GM19372 (cell line): ENCODE results near the gene MIGA2.
"Not testable (repeated sequence)": the region's sequence is repeated elsewhere in the genome, so short reads cannot be mapped to it uniquely, and the experiment has no call there.

ENCODE experiments used
- ATAC-seq: cut with Tn5 transposase; IDR thresholded peaks from one replicate; pipeline ENCODE4 v1.9.1; 2021; ENCODE audit warnings: mild to moderate bottlenecking, low read depth, moderate library complexity; ENCODE audit not compliant: unreplicated experiment

The MIGA2 gene

DNA sequence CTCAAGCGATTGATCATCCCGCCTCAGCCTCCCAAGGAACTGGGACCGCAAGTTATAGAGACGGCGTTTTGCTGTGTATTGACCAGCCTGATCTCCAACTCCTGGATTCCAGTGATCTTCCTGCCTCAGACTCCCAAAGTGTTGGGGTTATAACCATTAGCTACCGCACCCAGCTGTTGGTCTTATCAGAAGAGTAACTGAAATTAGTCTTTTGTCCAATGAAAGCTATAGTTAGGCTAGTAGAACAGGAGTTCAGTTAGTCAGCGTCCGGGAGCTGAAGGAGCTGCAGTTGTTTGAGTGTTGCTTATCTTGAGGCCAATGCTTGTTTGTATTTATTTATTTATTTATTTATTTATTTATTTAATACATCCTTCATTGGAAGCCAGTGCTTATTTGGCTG is 3.2 kb upstream of the MIGA2 start:
- ATAC-seq, result no peak

DNA sequence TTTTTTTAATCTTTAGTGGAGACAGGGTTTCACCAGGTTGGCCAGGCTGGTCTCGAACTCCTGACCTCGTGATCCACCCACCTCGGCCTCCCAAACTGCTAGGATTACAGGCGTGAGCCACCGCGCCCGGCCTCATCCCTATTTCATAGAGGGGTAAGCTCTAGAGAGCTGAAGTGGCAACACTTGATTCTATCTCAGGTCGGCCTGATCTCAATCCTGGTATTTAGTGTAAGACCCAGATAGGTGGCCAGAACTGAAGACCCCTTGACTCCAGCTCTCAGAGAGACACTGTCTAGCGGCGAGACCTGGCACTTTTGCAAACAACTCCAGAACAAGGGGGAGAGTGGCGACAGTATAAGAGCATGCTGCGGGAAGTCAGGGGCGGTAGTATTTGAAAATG is 588 bp upstream of the MIGA2 start:
- not testable (repeated sequence) for ATAC-seq

DNA sequence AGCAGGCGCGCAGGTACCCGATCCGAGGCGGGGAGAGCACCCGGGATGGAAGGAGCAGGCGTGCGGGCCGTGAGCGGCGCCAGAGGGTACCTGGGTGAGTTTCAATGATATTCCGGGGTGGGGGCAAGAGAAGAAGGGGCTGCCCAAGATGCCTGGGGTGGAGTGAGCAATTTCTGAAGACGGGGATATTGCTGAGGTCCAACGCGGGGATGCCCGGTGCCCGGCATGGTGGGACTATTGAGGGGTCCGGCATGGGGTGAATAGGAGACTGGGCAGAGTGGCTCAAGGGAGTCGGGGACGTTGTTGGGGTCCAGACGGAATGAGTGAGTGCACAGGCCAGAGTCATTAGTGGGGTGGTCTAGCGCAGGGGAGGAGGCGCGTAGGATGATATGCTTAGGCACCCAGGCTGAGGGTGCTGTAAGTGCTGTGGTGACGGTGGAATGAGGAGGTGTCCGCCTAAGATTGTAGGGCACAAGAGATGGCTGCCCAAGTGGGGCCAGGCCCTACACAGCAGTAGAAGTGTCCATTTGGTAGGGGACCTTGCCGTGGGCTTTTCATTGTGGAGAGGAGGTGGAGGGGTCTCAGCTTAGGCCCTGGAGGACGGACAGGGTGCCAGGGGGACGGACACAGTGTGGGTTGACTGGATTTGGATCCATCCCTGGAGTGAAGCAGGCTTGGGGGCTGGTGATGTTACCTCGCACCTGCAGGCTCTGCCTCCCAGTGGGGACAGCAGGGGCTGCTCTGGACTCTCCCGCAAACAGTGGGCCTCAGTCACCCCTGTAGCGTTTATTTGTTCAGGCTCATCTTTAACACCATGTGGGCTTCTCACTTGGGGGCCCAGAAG is 719 bp downstream of the MIGA2 start:
- ATAC-seq, result no peak

DNA sequence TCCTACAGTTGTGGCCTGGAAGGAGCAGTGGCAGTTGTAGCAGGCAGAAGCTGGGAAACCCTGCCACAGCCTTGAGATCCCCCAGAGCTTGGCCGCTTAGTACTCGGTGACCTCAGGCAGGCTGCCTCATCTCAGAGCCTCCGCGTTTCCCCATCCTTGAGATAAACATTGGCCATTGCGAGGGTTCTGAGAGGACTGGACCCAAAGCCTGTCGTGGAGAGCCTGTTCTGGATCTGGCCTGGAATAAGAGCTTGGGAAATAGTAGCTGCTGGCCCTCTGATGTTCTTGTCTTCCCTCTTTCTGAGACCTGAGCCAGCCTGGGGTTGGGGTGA is 1.3 kb downstream of the MIGA2 start:
- ATAC-seq, result no peak

DNA sequence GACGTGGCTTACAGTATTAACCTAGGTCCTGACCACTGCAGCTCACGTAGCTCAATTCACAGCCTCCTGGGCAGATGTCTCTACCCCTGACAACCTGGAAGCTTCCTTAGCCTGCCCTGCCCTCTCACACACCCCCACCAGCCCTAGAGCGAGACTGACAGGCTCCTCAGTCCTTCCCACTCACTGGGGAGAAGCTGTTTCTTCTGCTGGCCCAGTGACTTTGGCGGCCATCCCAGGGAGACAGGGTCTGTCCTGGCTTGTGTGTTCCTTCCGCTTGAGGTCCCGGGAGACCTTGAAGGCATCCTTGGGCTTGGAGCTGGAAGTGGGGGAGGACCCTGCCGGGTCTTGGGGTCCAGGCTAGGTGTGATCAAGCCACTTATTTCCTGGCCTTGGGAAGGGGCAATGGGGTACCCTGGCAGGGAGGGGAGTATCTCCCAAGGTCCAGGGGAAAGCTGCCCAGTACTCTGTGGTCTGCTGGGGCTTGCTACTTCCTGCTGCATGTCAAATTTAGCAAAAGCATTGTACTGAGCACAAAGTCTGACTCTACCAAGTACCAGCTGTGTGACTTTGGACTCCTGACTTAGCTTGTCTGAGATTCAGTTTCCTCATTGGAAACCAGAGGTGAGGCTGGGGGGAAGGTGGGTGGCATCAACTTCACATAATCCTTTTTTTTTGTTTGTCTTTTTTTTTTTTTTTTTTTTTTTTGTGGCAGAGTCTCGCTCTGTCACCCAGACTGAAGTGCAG is 1.9 kb downstream of the MIGA2 start:
- ATAC-seq, result no peak

DNA sequence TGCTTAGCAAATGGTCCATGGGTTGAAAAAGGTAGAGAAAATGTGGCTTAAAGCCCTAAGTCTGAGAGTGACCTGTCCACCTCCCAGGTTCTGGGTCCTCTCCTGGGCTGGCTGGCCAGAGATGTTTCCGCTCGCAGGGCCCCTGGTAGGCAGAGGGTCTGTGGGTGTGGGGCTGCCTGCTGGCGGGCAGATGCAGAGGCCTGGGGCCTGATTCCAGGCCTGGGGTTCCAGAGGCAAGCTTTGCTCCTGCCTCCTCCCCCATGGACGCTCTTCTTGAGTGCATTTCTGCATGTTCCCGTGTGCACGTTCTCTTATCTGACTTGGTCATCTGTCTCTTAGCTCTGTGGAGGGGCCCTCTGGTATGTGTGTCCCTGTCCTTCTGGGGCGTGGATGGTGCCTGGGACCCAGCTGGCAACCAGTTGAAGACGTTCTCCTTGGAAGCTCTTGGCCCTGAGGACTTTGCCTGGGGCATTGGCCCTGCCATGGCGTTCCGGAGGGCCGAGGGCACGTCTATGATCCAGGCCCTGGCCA is 3.8 kb downstream of the MIGA2 start:
- no peak for ATAC-seq

DNA sequence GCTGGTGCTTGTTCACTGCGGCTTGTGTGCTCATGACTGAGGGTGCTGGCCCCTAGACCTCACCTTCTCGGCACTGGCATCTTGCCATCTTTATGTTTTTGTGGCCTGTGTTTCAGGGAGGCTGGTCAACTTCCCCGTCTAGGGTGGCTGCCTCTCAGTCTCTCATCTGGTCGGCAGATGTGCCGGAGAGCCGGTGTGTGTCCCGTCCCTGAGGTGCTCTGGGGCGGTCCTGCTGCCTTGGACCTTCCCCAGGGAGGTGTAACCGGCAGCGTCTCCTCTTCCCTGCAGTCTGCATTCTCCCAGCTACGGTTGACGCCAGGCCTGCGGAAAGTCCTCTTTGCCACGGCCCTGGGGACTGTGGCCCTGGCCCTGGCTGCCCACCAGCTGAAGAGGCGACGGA is 5.6 kb downstream of the MIGA2 start:
- ATAC-seq, result no peak

DNA sequence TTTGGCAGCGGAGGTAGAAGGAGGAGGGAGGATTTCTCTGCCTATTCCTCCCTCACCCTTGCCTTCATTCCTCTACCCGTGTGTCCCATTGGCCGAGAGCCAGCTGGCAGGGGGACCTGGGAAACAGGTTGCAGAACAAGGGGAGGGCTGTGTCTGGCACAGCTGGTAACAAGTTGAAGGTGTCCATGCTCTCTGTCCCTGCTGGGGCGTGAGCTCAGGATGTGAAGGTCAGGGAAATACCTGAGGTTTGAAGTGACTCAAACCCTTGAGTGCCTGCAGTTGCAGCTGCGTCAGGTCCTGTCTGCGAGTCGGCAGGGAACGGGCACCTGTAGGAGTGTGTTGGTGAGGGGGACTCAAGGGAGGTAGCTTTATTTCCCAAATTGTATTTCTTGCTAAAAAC is 16.2 kb downstream of the MIGA2 start:
- ATAC-seq, result no peak

DNA sequence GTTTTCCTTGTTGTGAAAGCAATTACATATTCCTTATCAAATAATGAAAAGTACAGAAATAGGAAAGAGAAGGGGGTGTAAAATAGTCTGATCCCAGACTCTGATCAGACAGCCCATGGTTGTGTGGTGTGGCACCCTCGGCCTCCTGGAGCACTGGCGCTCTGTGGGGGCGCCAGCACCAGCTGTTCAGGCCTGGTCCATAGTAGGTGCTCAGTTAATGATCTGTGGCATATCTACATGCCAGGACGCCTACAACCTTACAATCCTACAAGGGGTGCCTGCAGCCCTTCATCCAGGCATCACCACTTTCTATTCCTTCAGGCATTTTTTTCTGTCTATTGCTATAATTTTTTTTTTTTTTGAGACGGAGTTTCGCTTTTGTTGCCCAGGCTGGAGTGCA is 16.6 kb downstream of the MIGA2 start:
- no peak for ATAC-seq

DNA sequence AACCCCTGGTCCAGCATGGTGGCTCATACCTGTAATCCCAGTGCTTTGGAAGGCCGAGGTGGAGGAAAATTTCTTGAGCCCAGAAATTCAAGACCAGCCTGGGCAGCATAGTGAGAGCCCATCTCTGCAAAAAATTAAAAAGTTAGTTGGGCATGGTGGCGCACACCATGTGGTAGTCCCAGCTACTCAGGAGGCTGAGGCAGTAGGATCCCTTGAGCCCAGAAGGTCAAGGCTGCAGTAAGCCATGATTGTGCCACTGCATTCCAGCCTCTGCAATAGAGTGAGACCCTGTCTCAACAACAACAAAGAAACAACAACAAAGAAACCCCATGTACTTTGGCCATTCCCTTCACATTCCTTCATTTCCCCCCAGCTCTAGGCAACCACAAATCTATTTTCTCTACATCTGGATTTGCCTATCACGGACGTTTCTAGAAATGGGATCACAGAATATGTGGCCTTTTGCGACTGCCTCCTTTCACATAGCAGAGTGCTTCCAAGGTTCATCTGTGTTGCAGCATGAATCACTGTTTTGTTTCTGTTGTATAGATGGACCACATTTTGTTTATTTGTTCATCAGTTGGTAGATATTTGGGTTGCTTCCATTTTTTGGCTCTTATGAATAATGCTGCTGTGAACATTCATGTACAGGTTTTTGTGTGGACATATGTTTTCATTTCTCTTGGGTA is 17.9 kb downstream of the MIGA2 start:
- no peak for ATAC-seq

DNA sequence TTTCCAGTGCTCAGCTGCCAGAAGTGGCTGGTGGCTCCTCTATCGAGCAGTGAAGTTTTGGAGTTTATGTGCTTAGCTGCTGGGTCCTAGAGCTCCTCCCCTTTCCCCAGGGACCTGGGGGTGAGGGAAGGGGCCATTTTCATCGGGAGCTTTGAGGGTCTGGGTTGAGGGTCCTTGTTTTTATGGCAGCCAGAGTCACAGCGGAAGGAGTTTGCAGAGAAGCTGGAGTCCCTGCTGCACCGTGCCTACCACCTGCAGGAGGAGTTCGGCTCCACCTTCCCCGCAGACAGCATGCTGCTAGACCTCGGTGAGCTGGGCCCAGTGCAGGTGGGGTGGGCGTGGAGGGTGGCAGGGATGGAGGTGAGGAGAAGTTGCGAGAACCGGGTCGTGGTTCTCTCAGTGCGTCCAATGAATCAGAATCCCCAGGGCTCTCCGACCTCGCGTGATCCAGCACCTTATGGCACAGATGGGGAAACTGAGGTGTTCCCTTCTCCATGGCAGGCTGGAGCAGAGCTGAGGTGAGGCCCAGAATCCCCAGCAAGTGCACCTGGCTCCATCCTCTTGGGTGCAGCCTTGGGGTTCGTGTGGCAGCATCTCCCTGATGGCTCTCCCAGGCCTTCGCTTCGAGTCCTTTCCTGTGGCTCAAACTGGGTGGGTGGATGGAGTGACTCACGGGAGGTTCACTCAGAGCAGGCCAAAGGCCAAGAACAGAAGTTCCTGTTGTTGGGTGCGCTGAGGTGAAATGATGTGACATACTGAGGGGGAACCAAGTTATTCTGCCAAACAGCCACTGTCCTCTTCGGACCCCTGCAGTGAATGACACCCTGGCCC is 22.8 kb downstream of the MIGA2 start:
- ATAC-seq, result no peak

DNA sequence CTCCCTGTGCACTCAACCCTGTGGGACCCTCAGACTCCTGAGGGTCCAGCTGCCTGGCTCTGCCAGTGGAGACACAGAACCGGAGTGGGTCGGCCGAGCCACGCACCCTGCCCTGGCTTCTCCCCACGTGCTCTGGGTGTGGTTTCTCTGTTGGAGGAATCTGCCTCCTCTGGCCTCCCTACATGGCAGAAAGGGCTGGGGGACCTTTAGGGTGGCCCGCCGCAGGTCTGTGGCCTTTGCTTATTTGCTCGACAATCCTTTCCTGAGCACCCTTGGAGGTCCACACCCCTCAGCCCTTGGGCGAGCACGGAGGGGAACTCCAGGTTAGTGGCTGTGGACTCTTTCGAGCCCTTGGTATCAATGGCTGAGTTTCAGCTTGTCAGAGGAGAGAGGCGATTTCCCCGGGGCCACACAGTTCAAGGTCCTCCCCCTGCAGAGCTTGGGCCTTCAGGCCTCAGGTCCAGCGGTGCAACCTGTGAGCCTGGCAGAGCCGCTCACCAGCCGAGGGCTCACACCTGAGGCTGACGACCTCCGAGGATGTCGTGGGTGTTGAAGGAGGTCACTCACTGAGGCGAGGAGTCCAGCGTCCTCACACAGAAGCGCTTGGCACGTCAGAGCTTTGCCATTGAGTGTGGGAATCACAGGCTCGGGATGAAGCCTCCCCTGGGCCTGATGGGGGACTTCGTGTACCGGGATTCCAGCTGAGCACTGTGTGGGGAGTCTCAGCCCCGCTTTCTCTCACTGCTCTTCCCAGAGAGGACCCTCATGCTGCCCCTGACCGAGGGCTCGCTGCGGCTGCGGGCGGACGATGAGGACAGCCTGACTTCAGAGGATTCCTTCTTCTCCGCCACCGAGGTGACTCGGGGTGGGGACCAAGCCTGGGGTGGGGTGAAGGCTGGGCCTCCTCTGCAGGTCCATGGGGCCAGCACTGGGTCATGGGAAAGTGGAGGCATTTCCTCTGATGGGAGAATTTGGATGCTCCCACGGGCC is 23.7 kb downstream of the MIGA2 start:
- no peak for ATAC-seq

DNA sequence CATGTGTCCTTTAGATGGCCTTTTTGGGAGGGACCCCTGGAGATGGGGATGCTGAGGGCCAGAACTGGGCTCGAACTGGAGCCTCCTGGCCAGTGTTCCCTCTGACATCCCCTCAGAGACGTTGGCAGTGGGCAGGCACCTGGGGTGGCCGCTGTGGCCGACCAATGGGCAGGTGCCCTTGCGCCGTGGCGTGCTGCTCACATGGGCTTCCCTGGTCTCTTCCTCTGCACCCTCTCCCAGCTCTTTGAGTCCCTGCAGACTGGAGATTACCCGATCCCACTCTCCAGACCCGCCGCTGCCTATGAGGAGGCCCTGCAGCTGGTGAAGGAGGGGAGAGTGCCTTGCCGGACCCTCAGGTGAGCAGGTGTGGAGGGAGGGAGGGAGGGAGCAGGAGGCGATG is 24.6 kb downstream of the MIGA2 start:
- ATAC-seq, result no peak

DNA sequence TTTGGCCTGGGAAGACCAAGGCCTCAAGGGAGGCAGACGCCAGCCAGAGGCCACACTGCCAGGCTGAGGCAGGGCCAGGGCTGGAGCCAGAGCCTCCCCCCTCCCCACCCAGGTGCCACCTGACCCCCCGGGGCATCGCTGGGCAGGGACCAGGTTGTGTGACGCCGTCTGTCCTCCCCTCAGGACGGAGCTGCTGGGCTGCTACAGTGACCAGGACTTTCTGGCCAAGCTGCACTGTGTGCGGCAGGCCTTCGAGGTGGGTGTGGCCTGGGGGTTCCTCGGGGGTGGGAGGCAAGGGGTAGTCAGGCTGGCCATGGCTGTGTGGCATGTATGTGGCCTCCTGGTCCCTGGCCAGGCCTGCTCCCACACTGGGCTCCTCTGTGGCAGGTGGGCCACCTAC is 26.6 kb downstream of the MIGA2 start:
- no peak for ATAC-seq

DNA sequence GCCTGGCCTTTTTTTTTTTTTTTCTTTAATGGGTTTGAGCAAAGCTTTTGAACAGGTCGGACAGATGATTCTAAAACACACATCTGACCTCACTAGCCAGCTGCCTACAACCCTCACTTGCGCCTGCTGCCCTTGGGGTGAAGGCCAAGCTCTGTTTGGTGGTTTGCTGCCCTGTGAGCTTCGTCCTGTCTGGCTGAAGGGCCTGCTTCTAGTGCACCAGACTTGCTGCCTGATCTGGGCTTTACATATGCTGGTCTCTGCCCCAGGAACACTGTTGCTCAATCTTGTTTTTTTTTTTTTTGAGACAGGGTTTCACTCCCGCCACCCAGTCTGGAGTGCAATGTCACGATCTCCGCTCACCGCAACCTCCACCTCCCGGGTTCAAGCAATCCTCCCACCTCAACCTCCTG is 28.1 kb downstream of the MIGA2 start:
- ATAC-seq, result no peak

DNA sequence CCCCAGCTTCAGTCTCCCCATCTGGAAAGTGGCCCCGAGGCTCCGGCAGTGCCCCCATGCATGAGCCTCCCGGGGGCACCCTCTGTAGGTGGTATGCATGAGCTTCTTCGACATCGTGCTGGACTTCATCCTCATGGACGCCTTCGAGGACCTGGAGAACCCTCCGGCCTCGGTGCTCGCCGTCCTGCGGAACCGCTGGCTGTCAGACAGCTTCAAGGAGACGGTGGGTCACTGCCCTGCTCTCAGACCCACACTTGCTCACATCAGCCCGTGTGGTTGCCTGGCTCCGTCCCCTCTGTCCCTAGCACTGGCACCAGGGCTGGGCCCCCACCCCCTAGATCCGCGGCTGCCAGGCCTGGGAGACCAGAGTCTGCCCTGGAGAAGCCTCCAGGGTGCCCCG is 31.7 kb downstream of the MIGA2 start:
- ATAC-seq, result no peak

DNA sequence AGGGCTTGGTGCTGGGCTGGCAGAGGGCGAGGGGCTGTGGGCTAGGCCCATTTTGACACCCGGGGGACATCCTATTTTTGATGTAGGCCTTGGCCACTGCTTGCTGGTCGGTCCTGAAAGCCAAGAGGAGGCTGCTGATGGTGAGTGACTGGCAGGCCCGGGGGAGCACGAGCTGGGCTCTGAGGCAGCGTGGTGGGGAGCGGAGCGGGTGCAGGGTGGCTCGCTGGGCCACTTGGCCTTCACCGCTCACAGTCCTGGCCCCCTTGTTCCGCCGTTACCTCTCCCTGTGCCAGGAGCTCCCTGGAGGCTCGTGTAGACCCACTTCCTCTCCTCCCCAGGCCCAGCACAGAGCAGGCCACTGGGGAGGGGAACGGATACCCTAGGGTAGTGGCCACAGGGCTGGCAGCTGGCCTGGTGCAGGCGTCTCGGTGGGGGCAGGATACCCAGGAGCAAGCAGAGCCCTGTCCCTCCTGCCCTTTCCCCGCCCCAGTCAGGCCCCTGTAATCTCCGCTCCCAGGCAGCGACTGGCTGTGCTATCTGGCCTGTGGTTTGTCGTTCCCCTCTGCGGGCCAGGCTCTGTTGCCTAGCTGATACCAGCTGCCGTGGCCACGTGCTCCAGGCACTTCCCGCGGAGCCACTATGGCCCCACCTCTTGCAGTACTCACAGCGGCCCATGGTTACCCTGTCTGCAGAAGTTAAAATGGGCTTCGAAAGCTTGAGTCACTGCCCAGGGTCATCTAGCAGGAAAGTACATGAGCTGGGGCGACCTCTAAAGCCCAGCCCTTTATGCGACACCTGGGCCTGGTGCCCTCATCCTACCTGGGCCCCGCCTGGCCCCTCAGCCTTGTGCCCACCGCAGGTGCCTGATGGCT is 32.8 kb downstream of the MIGA2 start:
- ATAC-seq, result no peak

DNA sequence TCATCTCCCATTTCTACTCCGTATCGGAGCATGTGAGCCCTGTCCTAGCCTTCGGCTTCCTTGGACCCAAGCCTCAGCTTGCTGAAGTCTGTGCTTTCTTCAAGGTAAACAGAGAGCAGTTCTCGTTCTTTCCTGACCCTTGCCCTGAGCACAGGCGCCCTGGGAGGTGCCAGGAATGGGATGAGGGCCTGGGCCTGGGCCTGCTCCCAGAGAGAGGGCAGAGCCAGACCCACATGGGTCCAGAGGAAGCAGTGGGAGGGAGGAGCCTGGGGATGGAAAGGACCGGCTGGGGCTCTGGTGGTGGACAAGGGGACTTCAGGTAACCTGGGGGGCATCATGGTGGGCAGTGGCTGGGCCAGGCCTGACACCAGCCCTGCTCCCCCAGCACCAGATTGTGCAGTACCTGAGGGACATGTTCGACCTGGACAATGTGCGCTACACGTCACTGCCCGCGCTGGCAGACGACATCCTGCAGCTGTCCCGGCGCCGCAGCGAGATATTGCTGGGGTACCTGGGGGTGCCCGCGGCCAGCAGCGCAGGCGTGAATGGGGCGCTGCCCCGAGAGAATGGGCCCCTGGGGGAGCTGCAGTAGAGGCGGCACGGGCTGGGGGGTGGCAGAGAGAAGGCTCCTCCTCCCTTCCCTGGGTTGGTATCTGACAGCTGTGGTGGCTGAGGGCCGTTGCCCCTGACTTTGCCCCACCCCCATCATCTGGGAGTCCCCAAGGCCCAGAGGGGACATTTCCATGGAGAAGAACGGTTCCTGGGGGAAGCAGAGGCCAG is 33.6 kb downstream of the MIGA2 start:
- no peak for ATAC-seq
